NCI-H446 treated with DMSO at 0.1 percent for 48 hours (cell line): ENCODE results near the gene DIPK1A.
A peak's percentile ranks its signal among the peaks of the same experiment; 100 is the strongest.

Experiments
- DNase-seq: peaks from one replicate; lab custom pipeline; 2025; lab: John Stamatoyannopoulos, UW

Gene DIPK1A

GRCh38 chr1:92876351-92876750 is 84.9 kb downstream of the DIPK1A start:
- DNase-seq: no peak

GRCh38 chr1:92874987-92875386 is 86.3 kb downstream of the DIPK1A start:
- DNase-seq: no peak

- DNase-seq: peak; percentile 88
These were observed 88.5 kb downstream of the DIPK1A start for GRCh38 chr1:92872719-92873118.

- DNase-seq: no peak
These were observed 90.7 kb downstream of the DIPK1A start for GRCh38 chr1:92870591-92870990.

GRCh38 chr1:92864131-92864530 is 97.1 kb downstream of the DIPK1A start:
- DNase-seq: no peak

GRCh38 chr1:92862605-92863004 is 98.7 kb downstream of the DIPK1A start:
- no peak for DNase-seq

- no peak for DNase-seq
These were observed 101.7 kb downstream of the DIPK1A start for GRCh38 chr1:92859400-92860039.

- peak; percentile 79 for DNase-seq
These were observed 102.5 kb downstream of the DIPK1A start for GRCh38 chr1:92858564-92859399.

GRCh38 chr1:92857817-92858216 is 103.4 kb downstream of the DIPK1A start:
- DNase-seq: no peak

GRCh38 chr1:92855236-92855635 is 106.0 kb downstream of the DIPK1A start:
- no peak for DNase-seq

GRCh38 chr1:92854101-92854785 is 107.0 kb downstream of the DIPK1A start:
- DNase-seq: no peak

GRCh38 chr1:92853299-92853698 is 108.0 kb downstream of the DIPK1A start:
- DNase-seq: no peak

GRCh38 chr1:92851729-92852128 is 109.5 kb downstream of the DIPK1A start:
- no peak for DNase-seq

- no peak for DNase-seq
These were observed 111.2 kb downstream of the DIPK1A start for GRCh38 chr1:92850019-92850418.

GRCh38 chr1:92848201-92848600 is 113.1 kb downstream of the DIPK1A start:
- DNase-seq: no peak

GRCh38 chr1:92845908-92846307 is 115.4 kb downstream of the DIPK1A start:
- no peak for DNase-seq

GRCh38 chr1:92844439-92844838 is 116.8 kb downstream of the DIPK1A start:
- DNase-seq: no peak

GRCh38 chr1:92843429-92844352 is 117.6 kb downstream of the DIPK1A start:
- no peak for DNase-seq

GRCh38 chr1:92843046-92843423 is 118.2 kb downstream of the DIPK1A start:
- DNase-seq: no peak

- no peak for DNase-seq
These were observed 118.9 kb downstream of the DIPK1A start for GRCh38 chr1:92842082-92843045.

- no peak for DNase-seq
These were observed 120.7 kb downstream of the DIPK1A start for GRCh38 chr1:92840600-92840999.
